Muscle of arm (tissue), 14 donors: ENCODE measurements around the gene UBA6. TPM values are rescaled to one million over a fixed set of nuclear protein-coding genes. Genes with fewer than 3 reads are reported as not detected.
A peak's percentile ranks its signal among the peaks of the same experiment; 100 is the strongest.
"Not testable (repeated sequence)": the region's sequence is repeated elsewhere in the genome, so short reads cannot be mapped to it uniquely, and the experiment has no call there.

Experiments used
- DNase-seq: peaks from one replicate; pipeline ENCODE4 v3.0.0-alpha.2; 2013
- long read RNA-seq, 11 donors: transcript quantifications; one replicate each; lab custom pipeline, GENCODE V29; 2026
- polyA plus RNA-seq, 12 donors: library from polyadenylated mRNA; unstranded; fragments of 120-200 nt; gene quantifications; one replicate each; pipeline ENCODE4 v1.2.1, GENCODE V29; 2013; ENCODE audit not compliant: insufficient read length in 12 of 12

UBA6 gene
- 10 to 100 TPM in 11 of 12 donors, not detected in 1; 27.1 to 65.3 (median 47.3) TPM for polyA plus RNA-seq
- long read RNA-seq, donor 1: 0 reads
- long read RNA-seq, donor 2, full-length matches to known transcripts: 2 of 2 reads
- long read RNA-seq, donor 2, partial matches to known transcripts: 0 of 2 reads
- long read RNA-seq, donor 2, other reads (novel, unspliced or antisense): 0 of 2 reads
- long read RNA-seq, donor 3, full-length matches to known transcripts: 1 of 1 reads
- long read RNA-seq, donor 3, partial matches to known transcripts: 0 of 1 reads
- long read RNA-seq, donor 3, other reads (novel, unspliced or antisense): 0 of 1 reads
- long read RNA-seq, donor 4, partial matches to known transcripts: 0 of 1 reads
- long read RNA-seq, donor 4, other reads (novel, unspliced or antisense): 0 of 1 reads
- long read RNA-seq, donor 5, full-length matches to known transcripts: 2 of 2 reads
- long read RNA-seq, donor 5, partial matches to known transcripts: 0 of 2 reads
- long read RNA-seq, donor 5, other reads (novel, unspliced or antisense): 0 of 2 reads
- long read RNA-seq, donor 6: 0 reads
- long read RNA-seq, donor 7, partial matches to known transcripts: 0 of 1 reads
- long read RNA-seq, donor 7, other reads (novel, unspliced or antisense): 0 of 1 reads
- long read RNA-seq, donor 8, full-length matches to known transcripts: 3 of 3 reads
- long read RNA-seq, donor 8, partial matches to known transcripts: 0 of 3 reads
- long read RNA-seq, donor 8, other reads (novel, unspliced or antisense): 0 of 3 reads
- long read RNA-seq, donor 9: 0 reads
- long read RNA-seq, donor 10, full-length matches to known transcripts: 1 of 1 reads
- long read RNA-seq, donor 10, partial matches to known transcripts: 0 of 1 reads
- long read RNA-seq, donor 10, other reads (novel, unspliced or antisense): 0 of 1 reads
- long read RNA-seq, donor 11, full-length matches to known transcripts: 3 of 3 reads
- long read RNA-seq, donor 11, partial matches to known transcripts: 0 of 3 reads
- long read RNA-seq, donor 11, other reads (novel, unspliced or antisense): 0 of 3 reads

DNA sequence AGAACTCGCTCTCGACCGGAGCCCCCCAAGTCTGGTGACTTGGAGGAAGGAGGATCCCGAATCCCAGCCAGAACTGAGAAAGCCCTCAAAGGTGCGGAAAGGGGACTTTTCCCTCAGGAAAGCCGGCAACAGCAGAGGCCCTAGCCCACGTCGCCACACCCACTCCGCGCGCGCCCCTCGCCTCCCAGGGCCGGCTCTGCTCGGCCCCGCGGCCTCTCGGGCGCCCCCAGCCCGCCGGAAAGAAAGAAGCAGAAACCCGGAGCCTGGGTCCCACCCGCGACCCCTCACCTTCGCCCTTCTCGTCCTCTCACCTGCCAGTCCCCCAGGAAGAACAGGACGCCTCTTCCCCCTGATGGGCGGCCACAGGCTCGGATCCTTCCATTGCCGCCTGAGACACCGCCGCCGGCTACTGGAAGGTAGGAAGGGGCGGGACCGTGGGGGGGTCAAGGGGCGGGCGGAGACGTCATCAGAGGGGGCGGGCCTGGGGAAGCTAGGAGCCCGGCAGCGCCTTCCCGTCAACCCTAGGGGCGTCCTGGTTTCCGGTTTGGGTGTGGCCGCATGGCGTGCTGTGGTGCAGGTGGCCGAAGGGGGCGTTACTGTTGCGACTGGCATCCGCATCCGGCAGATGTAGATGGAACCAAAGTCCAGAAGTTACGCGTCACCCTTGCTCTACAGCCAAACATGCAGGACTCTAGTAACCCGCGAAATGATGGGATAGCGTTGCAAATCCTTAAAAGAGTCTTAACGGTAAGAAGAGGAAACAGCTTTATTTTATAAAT is at the start of gene UBA6:
TSS of gene UBA6 (minus strand) at position 418 of the 779 bp plus-strand sequence. CDS start at position 382, 36 bp downstream.
- peak; percentile 96 for DNase-seq

DNA sequence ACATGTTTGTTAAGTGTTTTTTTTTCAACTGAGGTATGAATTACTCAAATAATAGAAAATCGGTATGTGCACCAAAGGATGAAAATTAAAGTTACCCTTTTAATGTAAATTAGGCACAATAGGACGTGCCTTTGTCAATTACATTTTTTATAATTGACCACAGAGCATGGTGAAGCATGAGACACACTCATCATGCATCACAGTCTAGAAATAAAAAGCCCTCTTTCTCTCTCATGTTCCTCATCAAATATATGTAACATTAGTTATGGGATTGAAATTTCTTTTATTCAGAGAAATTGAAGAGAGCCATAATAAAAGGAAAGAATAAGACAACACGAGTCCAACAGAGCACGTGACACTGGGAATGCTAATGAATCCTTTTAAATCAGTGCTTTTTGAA is 49.7 kb upstream of the UBA6 start:
- no peak for DNase-seq

DNA sequence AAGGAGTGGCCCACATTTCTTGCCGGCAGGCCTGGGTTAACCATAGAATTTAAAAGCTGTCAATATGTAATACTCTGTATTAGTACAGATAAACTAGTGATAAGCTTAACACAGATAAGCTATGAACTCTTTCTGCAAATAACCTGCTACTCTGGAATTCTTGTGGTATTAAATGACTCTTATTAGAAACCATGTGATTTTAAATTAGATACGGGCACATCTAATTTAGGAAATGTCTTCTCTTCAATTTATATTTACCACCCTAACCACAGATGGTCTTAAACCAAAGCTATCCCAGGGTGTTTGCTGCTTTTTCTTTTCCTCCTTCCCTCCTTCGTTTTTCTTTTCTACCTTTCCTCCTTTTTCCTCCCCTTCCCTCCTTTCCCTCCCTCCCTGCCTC is 48.3 kb upstream of the UBA6 start:
- no peak for DNase-seq

DNA sequence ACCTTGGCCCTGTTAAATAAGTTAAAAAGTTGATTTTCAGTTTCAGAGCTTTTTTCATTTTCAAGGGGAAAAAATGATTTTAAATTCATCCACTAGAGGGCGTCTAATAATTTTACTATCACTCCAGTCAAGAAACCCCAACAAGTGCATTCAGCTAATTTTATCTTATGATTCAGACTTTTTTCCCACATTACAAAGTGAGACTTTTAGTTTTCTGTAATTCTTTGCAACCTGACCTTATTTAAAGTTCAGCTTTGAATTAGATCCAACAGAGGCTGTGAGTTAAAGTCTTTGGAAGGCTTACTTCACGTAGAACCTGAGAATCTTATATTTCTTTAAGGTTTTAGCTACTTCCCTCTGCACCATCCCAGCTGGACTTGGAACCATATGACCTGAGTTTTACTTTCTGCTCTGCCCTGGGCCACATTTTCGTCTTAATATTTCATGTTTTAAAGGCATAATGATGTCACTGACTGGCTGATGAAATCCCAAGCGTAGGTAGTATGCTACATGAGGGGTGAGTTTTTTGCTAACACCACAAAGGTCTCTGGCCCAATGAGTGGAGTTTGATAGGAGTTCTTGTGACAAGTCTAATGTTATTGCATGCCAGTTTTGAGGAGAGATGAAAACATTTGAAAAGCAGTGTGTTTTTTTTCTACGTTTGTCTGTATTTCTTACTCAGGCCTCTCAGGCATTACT is 46.0 kb upstream of the UBA6 start:
- peak; percentile 17 for DNase-seq

DNA sequence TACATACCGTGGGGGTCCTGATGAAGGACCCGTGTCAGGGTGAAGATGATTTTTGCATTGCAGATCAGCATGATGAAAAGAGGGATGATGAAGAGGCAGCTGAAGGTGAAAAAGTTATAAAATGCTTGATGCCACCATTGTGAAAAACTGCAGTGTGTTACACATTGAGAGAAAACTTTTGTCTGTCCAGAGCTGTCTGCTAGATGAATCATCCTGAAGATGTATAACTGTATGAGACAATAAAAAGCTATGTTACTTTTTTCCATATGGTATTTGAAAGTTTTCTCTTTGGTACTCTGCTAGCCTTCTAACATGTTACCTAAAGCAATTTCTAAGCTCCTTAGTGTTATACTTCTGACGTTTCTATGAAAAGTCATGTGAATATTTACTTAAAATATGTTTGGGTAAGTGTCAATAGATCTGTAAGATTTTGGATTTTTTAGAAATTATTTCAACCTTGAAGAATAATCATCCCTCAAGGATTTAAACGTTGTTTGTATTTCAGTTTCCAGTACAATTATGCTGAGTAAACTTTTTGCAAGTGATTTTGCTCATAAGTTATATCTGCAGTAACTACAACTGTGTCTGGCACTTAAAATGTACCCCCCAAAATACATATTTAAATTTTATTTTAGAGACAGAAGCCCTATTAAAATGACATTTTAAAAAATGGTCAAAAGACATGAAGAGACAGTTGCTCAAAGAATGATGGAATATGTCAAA is 43.8 kb upstream of the UBA6 start:
- no peak for DNase-seq

DNA sequence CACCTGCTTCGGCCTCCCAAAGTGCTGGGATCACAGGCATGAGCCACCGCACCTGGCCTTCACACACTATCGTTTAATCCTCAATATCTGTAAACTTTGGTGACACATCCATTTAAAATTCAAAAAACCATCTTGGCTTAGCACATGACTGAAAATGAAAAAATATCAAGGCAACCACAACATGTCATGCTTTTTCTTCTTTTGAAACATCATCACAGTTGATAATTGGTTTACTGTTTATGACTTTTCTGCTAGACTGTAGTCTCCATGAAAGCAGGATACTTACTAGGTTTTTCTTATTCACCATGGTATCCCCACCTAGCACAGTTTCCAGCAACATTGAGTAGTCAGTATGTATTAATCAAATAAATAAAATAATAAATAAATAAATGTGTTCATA is 42.2 kb upstream of the UBA6 start:
- no peak for DNase-seq

DNA sequence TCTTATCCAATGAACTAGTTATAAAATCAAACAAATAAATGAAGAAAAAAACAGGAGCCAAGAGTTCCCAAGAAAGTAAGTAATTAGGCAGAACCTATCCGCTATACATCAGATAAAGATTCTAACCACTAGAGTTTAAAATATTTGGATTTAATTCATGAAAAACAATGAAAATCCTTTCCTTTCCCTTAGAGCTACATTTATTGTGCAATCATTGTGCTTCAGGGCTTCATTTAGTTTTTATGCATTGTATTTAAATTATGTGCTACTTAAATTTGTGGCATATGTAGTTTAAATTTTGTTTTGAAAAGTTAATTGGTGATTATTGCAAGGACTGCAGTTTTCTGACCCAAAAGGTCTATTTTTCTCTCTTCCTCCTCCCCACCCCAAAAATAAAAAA is 35.3 kb upstream of the UBA6 start:
- DNase-seq: no peak

DNA sequence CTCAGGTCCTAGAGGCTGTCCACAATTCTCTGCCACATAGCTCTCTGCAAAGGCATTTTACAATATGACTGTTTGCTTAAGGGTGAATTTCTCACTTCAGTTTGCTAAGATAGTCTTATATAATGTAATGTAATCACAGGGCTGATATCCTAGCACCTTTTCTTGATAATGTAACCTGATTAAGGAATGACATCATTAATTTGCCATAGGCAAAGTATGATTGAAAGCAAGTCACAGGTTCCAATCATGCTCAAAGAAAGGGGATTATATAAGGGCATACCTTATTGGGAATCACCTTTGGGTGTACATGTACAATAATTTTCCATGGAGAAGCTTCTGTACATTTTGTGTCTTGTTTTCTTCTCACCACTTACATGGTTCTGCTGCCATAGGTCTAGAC is 34.4 kb upstream of the UBA6 start:
- no peak for DNase-seq

DNA sequence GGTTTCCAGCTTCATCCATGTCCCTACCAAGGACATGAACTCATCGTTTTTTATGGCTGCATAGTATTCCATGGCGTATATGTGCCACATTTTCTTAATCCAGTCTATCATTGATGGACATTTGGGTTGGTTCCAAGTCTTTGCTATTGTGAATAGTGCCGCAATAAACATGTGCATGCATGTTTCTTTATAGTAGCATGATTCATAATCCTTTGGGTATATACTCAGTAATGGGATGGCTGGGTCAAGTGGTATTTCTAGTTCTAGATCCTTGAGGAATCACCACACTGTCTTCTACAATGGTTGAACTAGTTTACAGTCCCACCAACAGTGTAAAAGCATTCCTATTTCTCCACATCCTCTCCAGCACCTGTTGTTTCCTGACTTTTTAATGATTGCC is 29.6 kb upstream of the UBA6 start:
- not testable (repeated sequence) for DNase-seq

DNA sequence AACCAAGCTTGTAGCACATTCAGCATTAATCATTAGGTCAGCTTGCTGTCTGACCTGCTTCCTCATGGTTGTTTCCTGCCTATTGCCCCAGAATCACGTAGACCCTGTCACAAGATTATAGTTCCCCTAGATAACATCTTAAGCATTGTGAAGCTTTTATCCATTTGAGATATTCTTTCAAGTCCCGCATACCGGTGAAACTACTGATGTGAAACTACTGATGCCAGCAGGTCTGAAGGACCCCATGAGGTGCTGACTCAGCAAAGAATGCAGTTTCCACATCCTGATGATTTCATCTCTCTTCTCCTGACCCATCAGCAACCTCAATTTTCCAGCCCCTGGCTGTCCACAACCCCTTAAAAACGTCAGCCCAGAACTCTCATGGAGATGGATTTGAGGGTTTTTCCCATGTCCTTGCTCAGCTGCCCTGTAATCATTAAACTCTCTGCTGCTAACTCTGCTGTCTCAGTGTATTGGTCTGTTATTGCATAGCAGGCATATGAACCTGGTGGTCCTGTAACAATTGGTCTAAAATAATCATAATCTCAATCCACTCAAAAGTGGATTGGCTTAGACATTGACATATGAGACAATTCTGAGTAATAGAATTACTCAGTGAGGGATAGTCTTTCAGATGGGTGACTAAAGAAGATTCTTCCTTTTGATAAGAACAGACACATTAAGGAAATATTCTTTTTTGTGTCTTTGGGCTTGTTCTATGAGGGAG is 26.3 kb upstream of the UBA6 start:
- DNase-seq: no peak

DNA sequence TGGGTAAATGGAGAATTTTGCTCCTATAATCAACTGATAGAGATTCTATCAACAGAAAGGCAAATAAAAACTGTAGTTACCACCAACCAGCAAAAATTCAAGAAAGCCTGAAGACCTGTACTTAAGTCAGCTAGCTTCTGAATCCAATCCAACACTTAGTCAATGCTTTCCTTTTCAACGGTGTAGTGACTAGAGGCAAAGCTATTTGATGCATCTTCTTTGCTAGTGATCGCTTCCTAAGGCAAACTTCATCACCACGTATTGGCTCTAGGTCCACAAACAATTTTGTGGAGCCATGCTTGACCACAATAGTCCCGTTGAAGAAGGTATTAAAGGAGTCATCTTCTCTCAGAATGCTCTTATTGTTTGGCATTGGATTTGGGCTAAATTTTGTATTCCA is 25.0 kb upstream of the UBA6 start:
- DNase-seq: no peak

DNA sequence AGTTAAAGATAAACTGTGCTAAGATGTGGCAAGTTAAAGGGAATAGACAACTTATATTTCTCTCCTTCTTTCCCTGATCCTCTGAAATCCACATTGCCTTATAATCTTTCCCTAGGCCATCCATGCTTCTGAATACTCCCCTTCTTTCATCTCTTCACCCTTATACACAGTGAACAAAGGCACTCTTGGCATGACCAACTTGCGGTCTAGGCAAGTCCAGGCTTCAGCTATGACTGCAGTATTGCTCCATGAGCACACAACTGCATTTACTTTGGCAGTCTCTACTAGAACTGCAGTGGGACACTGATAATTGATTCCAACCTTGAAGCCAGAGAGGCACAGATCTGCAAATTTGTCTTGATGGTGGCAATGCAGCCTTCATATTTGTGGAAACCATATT is 24.2 kb upstream of the UBA6 start:
- DNase-seq: no peak

DNA sequence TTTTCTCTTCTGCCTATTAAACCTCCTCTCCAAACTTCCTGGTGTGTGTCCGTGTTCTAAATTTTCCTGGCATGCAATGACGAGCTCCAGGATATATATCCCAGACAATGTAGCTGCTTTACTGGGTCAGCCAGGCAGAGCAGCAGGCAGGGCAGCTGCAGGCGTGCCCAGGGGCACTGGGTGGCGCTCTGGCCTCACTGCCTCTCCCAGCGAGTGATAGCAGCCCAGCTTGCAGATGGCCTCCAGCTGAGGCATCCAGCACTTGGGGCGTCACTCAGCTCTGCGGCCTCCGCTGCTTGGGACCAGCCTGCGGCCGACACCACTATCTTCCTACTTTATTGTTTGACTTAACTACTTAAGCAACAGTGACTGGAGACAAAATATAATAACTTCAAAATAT is 23.0 kb upstream of the UBA6 start:
- DNase-seq: no peak

DNA sequence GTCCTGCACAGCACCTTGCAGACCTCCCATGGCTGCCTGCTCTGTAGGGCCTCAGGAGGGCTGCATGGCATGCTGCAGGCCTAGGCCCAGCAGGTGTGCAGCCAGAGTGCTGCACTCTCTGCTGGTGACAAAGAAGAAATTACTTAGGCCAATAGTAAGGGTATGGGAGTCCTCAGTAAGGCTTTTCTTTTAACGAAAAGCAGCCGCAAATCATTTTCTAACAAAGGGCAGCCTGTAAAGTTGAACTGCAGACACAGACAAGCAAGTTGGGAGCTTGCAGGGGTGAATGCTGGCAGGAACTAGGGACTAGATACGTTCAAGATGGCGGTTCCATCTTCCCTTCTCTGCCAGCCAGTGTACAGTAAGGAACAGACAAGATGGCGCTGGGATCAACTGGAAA is 22.4 kb upstream of the UBA6 start:
- DNase-seq: no peak

DNA sequence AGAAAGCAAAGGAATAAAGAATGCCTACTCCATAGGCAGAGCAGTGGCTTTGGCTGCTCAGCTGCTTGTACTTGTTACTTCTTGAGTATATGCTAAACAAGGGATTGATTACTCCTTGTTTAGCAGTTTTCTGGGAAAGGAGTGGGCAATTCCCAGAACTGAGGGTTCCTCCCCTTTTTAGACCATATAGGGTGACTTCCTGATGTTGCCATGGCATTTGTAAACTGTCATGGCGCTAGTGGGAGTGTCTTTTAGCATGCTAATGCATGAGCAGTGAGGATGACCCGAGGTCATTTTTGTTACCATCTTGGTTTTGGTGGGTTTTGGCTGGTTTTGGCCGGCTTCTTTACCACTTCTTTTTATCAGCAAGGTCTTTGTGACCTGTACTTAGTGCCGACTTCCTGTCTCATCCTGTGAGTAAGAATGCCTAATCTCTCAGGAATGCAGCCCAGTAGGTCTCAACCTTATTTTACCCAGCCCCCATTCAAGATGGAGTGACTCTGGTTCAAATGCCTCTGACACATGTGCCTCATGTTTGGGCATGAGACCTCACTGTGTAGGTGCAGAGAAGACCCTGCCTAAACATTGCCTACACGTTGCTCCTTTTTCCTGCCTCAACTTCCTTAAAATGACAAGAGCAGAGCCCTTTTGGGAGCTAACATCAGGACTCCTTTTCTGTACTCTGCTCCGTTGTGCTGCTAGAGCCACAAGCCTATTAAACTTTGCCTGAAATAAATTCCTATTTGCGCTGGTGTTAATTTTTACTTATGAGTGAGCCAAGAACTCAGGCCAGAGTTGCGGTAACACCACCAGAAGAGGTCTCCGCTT is 21.0 kb upstream of the UBA6 start:
- no peak for DNase-seq

DNA sequence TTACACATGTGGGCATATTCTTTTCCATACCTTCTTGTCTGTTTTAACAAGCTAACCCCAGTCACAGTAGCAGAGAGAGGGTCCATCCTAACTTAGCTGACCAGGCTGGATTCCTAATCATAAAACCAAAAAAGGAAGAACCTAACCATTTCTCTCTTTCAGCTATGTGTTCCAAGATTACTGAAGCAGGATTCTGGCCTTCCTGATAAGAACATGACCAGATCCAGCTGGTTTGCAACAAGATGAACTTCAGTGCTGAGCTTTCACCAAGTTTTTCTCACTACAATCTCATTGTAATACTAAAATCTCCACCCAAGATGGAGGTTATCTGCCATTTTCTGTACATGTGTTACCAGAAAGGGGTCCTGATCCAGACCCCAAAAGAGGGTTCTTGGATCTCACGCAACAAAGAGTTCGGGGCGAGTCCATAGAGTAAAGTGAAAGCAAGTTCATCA is 20.4 kb upstream of the UBA6 start:
- no peak for DNase-seq

DNA sequence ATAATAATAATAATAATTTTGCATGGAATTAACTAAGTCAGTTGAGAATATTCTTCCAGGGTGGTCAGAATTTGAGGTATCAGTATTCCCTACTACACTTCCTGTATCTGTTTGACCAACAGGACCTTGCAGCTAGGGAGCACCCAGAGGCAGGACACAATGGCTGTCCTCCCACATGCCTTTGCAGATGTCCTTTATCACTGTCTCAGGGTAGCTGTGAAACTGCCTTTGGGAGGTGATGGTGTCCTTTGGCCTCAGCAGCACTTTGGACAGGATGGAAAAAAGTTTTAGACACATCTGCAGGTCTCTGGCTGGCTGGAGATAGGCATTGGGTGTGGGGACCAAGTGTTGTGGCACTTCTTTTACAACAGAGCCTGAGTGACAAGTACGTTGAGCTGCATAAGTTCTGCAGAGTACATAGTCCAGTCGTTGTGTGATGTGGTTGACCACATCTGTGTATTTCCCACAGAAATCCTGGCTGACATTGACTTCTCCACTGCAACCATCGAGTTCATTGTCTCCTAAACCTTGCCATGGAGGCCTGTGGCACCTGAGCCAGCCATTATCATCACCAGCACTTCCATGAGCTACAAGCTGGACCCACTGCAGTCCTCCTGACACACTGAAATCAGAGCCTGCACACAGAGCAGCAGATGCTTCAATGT is 19.1 kb upstream of the UBA6 start:
- no peak for DNase-seq

DNA sequence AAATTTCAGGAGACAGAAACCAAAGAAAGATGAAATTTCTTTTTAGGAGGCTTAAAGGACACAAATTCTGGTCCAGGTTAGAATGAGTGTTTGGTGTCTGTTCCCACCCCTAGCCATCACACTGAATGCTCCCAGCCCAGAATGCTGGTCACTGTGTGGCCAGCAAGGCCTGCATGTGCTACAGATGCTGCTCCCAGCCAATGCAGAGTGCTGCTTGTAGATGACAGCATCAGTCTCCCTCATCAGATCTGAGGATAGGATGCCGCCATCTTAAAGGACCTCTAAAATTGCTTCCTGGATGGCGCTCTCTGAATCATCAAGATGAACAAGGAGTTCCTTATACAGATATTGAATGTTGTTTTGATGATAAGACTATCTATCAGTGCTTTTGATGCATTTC is 17.9 kb upstream of the UBA6 start:
- no peak for DNase-seq
